ENCODE data around the gene RPRM.
"Not testable (repeated sequence)": the region's sequence is repeated elsewhere in the genome, so short reads cannot be mapped to it uniquely, and the experiment has no call there.

DNA sequence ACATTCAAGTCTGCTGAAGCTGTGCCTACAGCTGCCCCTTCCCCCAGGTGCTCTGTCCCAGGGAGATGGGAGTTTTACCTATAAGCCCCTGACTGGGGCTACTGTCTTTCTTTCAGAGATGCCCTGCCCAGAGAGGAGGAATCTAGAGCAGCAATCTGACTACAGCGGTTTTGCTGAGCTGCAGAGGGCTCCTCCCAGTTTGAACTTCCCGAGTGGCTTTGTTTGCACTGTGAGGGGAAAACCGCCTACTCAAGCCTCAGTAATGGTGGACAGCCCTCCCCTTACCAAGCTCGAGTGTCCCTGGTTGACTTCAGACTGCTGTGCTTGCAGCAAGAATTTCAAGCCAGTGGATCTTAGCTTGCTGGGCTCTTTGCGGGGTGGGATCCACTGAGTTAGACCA is 35.9 kb downstream of the RPRM start:
- TF ChIP-seq, protein P1, sequence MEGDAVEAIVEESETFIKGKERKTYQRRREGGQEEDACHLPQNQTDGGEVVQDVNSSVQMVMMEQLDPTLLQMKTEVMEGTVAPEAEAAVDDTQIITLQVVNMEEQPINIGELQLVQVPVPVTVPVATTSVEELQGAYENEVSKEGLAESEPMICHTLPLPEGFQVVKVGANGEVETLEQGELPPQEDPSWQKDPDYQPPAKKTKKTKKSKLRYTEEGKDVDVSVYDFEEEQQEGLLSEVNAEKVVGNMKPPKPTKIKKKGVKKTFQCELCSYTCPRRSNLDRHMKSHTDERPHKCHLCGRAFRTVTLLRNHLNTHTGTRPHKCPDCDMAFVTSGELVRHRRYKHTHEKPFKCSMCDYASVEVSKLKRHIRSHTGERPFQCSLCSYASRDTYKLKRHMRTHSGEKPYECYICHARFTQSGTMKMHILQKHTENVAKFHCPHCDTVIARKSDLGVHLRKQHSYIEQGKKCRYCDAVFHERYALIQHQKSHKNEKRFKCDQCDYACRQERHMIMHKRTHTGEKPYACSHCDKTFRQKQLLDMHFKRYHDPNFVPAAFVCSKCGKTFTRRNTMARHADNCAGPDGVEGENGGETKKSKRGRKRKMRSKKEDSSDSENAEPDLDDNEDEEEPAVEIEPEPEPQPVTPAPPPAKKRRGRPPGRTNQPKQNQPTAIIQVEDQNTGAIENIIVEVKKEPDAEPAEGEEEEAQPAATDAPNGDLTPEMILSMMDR (IDR thresholded peaks at IDR 0.05), result not testable (repeated sequence)
- TF ChIP-seq POLR2A (IDR thresholded peaks at IDR 0.05), result not testable (repeated sequence)

Data from vagina (tissue), 2 donors.